ENCODE results near the gene RNF157. TPM values are rescaled to one million over a fixed set of nuclear protein-coding genes. Genes with fewer than 3 reads are reported as not detected.
"Not testable (repeated sequence)": the region's sequence is repeated elsewhere in the genome, so short reads cannot be mapped to it uniquely, and the experiment has no call there.

The RNF157 gene
- total RNA-seq, 1 donor from 2014 or later = 4.3 TPM

GRCh38 chr17:76189741-76190140 lies 50.6 kb downstream of the RNF157 start:
- DNase-seq (ENCODE audit: low spot score) = no peak

- DNase-seq (ENCODE audit: low spot score) = no peak
Measured at GRCh38 chr17:76189247-76189646, 51.0 kb downstream of the RNF157 start.

GRCh38 chr17:76188213-76189016 lies 51.9 kb downstream of the RNF157 start:
- no peak for DNase-seq (ENCODE audit: low spot score)

- not testable (repeated sequence) for DNase-seq (ENCODE audit: low spot score)
Measured at GRCh38 chr17:76186774-76187173, 53.5 kb downstream of the RNF157 start.

GRCh38 chr17:76184290-76184689 lies 56.0 kb downstream of the RNF157 start:
- no peak for DNase-seq (ENCODE audit: low spot score)

- DNase-seq (ENCODE audit: low spot score) = peak; percentile 91
Measured at GRCh38 chr17:76182016-76182764, 58.1 kb downstream of the RNF157 start.

- no peak for DNase-seq (ENCODE audit: low spot score)
Measured at GRCh38 chr17:76179496-76180467, 60.5 kb downstream of the RNF157 start.

GRCh38 chr17:76178124-76178523 lies 62.2 kb downstream of the RNF157 start:
- no peak for DNase-seq (ENCODE audit: low spot score)

GRCh38 chr17:76176701-76177574 lies 63.4 kb downstream of the RNF157 start:
- no peak for DNase-seq (ENCODE audit: low spot score)

GRCh38 chr17:76174037-76174436 lies 66.3 kb downstream of the RNF157 start:
- no peak for DNase-seq (ENCODE audit: low spot score)

- DNase-seq (ENCODE audit: low spot score) = no peak
Measured at GRCh38 chr17:76173474-76173873, 66.8 kb downstream of the RNF157 start.

- DNase-seq (ENCODE audit: low spot score) = no peak
Measured at GRCh38 chr17:76171706-76172105, 68.6 kb downstream of the RNF157 start.

- no peak for DNase-seq (ENCODE audit: low spot score)
Measured at GRCh38 chr17:76170114-76170513, 70.2 kb downstream of the RNF157 start.

GRCh38 chr17:76166906-76167305 lies 73.4 kb downstream of the RNF157 start:
- DNase-seq (ENCODE audit: low spot score) = no peak

GRCh38 chr17:76166168-76166567 lies 74.1 kb downstream of the RNF157 start:
- no peak for DNase-seq (ENCODE audit: low spot score)

- DNase-seq (ENCODE audit: low spot score) = no peak
Measured at GRCh38 chr17:76164331-76164730, 76.0 kb downstream of the RNF157 start.

GRCh38 chr17:76163919-76164318 lies 76.4 kb downstream of the RNF157 start:
- no peak for DNase-seq (ENCODE audit: low spot score)

GRCh38 chr17:76161619-76162266 lies 78.5 kb downstream of the RNF157 start:
- no peak for DNase-seq (ENCODE audit: low spot score)

GRCh38 chr17:76160896-76161528 lies 79.3 kb downstream of the RNF157 start:
- DNase-seq (ENCODE audit: low spot score) = no peak

- DNase-seq (ENCODE audit: low spot score) = no peak
Measured at GRCh38 chr17:76159157-76159556, 81.1 kb downstream of the RNF157 start.
